K562 (cell line): ENCODE results near the gene SCUBE2.

Experiments used
- FOS ChIP-seq: IDR thresholded peaks from 3 replicates; pipeline ENCODE4 v1.6.1; 2011; ENCODE audit not compliant: insufficient read length; ENCODE audit errors: extremely low read depth
- GABPB1 ChIP-seq: sonication (generic); formaldehyde crosslinking; IDR thresholded peaks from 2 replicates; pipeline ENCODE4 v1.8.0; 2022; ENCODE audit warnings: mild to moderate bottlenecking, missing genetic modification reagents
- TF ChIP-seq, protein P1 (sequence below): fragments of 250-450 bp; sonication (Bioruptor Pico); IDR thresholded peaks from 2 replicates; pipeline ENCODE4 v1.8.0; 2021; ENCODE audit warnings: moderate library complexity, mild to moderate bottlenecking, inconsistent platforms
- TF ChIP-seq, protein P2 (sequence below): sonication (generic); formaldehyde crosslinking; IDR thresholded peaks from 2 replicates; pipeline ENCODE4 v1.8.0; 2022; ENCODE audit warnings: mild to moderate bottlenecking, missing genetic modification reagents
- TF ChIP-seq, protein P3 (sequence below): sonication (generic); formaldehyde crosslinking; IDR thresholded peaks from 2 replicates; pipeline ENCODE4 v1.8.0; 2022; ENCODE audit warnings: mild to moderate bottlenecking, low read depth, missing genetic modification reagents
- TF ChIP-seq, protein P4 (sequence below), 3 experiments: IDR thresholded peaks in 2 of 3; conservative IDR thresholded peaks in 1 of 3; 2 replicates each; pipeline ENCODE4 v1.5.1; 2011 to 2012; ENCODE audit warnings: low read length in 3 of 3, mild to moderate bottlenecking in 3 of 3, control low read depth in 2 of 3, improper control_type of control experiment in 1 of 3, inconsistent platforms in 1 of 3, low read depth in 1 of 3, mixed read lengths in 1 of 3, moderate library complexity in 1 of 3; ENCODE audit not compliant: insufficient read depth in 2 of 3

DNA sequence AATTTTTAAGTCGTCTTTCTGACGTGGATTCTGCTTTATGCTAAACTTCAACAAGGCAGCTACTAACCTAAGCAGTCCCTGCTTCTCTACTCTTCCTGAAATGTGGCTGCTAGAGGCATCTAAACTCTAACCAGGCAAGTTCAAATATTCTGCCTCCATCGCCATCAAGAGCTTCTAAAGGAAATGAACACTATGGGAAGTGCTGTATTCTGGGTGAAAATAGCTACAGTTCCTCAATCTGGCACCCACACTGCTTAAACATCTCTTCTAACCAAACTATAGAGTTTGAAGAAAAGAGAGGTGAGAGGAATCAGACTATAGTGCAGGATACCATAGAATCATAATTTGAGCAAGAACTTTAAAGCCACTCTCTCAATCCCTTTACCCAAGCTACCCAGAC, 93.9 kb downstream of the SCUBE2 start:
- TF ChIP-seq FOS (no peak), GABPB1 (no peak)
- TF ChIP-seq, protein P1, sequence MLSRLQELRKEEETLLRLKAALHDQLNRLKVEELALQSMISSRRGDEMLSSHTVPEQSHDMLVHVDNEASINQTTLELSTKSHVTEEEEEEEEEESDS (CRISPR knock-in tag), result no peak
- TF ChIP-seq, protein P2, sequence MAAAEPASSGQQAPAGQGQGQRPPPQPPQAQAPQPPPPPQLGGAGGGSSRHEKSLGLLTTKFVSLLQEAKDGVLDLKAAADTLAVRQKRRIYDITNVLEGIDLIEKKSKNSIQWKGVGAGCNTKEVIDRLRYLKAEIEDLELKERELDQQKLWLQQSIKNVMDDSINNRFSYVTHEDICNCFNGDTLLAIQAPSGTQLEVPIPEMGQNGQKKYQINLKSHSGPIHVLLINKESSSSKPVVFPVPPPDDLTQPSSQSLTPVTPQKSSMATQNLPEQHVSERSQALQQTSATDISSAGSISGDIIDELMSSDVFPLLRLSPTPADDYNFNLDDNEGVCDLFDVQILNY (CRISPR knock-in tag), result no peak
- TF ChIP-seq, protein P3, sequence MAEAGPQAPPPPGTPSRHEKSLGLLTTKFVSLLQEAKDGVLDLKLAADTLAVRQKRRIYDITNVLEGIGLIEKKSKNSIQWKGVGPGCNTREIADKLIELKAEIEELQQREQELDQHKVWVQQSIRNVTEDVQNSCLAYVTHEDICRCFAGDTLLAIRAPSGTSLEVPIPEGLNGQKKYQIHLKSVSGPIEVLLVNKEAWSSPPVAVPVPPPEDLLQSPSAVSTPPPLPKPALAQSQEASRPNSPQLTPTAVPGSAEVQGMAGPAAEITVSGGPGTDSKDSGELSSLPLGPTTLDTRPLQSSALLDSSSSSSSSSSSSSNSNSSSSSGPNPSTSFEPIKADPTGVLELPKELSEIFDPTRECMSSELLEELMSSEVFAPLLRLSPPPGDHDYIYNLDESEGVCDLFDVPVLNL (CRISPR knock-in tag), result no peak
- TF ChIP-seq, protein P4, sequence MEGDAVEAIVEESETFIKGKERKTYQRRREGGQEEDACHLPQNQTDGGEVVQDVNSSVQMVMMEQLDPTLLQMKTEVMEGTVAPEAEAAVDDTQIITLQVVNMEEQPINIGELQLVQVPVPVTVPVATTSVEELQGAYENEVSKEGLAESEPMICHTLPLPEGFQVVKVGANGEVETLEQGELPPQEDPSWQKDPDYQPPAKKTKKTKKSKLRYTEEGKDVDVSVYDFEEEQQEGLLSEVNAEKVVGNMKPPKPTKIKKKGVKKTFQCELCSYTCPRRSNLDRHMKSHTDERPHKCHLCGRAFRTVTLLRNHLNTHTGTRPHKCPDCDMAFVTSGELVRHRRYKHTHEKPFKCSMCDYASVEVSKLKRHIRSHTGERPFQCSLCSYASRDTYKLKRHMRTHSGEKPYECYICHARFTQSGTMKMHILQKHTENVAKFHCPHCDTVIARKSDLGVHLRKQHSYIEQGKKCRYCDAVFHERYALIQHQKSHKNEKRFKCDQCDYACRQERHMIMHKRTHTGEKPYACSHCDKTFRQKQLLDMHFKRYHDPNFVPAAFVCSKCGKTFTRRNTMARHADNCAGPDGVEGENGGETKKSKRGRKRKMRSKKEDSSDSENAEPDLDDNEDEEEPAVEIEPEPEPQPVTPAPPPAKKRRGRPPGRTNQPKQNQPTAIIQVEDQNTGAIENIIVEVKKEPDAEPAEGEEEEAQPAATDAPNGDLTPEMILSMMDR (IDR thresholded peaks at IDR 0.05 in 2 of 3, conservative IDR thresholded peaks at IDR 0.05 in 1 of 3; ENCODE audit: insufficient read depth in 2 of 3, low read depth in 1 of 3, low read length in 3 of 3), result no peak
